ENCODE data around the gene VAV2. TPM values are rescaled to one million over a fixed set of nuclear protein-coding genes. Genes with fewer than 3 reads are reported as not detected.

Gene VAV2
- total RNA-seq, 2 experiments from 2014 or later, result 11.0 to 27.8 TPM

GRCh38 chr9:133929599-133929998 lies 62.5 kb downstream of the VAV2 start:
- Histone ChIP-seq H3K36me3 (ENCODE audit: insufficient read depth, low read length) (no peaks in the 10 kb centered on the region), H3K9me2 (ENCODE audit: insufficient read depth, low read length) (no peaks in the 10 kb centered on the region), H3K4me2 (ENCODE audit: low read length) (no peak overlapping the region), H4K20me1 (ENCODE audit: insufficient read depth, low read length) (no peaks in the 10 kb centered on the region; the same call in 1 of the 2 replicates), H3K4me1 (ENCODE audit: insufficient read depth, low read length, poor library complexity, severe bottlenecking) (no peaks in the 10 kb centered on the region), H3K4me3 (ENCODE audit: low read depth, low read length, poor library complexity, severe bottlenecking) (no peak overlapping the region), H2AFZ (ENCODE audit: low read length) (no peak overlapping the region), H3K27ac (ENCODE audit: low read depth, low read length, poor library complexity, severe bottlenecking) (no peak overlapping the region), H3K79me2 (ENCODE audit: insufficient read depth, low read depth, low read length) (no peaks in the 10 kb centered on the region), H3K9me3 (ENCODE audit: low read length) (no peaks in the 10 kb centered on the region)
- ChIA-PET CTCF (ENCODE audit: unreplicated experiment) (no interaction called here), POLR2A (no interaction called here)
- intact Hi-C loops (cut with micrococcal nuclease; ENCODE audit: unreplicated experiment), result no loop called here
- no peak for TF ChIP-seq CTCF (conservative IDR thresholded peaks at IDR 0.05; ENCODE audit: low read length)
- TF ChIP-seq EZH2phosphoT487 (IDR thresholded peaks at IDR 0.05; ENCODE audit: borderline replicate concordance, low read depth, low read length), result no peak
- BruUV-seq (replicated peaks), result no TSS peak
- DNase-seq (ENCODE audit: low spot score), result no peak

- H3K79me2 ChIP-seq (ENCODE audit: insufficient read depth, low read depth, low read length), result no peaks in the 10 kb centered on the region
Measured at GRCh38 chr9:133928248-133928764, 63.8 kb downstream of the VAV2 start.

More at GRCh38 chr9:133928248-133928764, 63.8 kb downstream of the VAV2 start:
- ChIA-PET CTCF (ENCODE audit: unreplicated experiment) (no interaction called here), POLR2A (no interaction called here)
- intact Hi-C loops (cut with micrococcal nuclease; ENCODE audit: unreplicated experiment), result no loop called here
- no TSS peak for BruUV-seq (replicated peaks)
- H2AFZ ChIP-seq (ENCODE audit: low read length), result no peak overlapping the region
- no peaks in the 10 kb centered on the region for H3K36me3 ChIP-seq (ENCODE audit: insufficient read depth, low read length)
- no peak overlapping the region for H3K27ac ChIP-seq (ENCODE audit: low read depth, low read length, poor library complexity, severe bottlenecking)
- H3K4me3 ChIP-seq (ENCODE audit: low read depth, low read length, poor library complexity, severe bottlenecking), result no peak overlapping the region
- H4K20me1 ChIP-seq (ENCODE audit: insufficient read depth, low read length), result no peaks in the 10 kb centered on the region; the same call in 1 of the 2 replicates
- TF ChIP-seq EZH2phosphoT487 (IDR thresholded peaks at IDR 0.05; ENCODE audit: borderline replicate concordance, low read depth, low read length) (no peak), CTCF (conservative IDR thresholded peaks at IDR 0.05; ENCODE audit: low read length) (no peak)
- no peaks in the 10 kb centered on the region for H3K4me1 ChIP-seq (ENCODE audit: insufficient read depth, low read length, poor library complexity, severe bottlenecking)
- H3K4me2 ChIP-seq (ENCODE audit: low read length), result no peak overlapping the region
- H3K9me3 ChIP-seq (ENCODE audit: low read length), result no peaks in the 10 kb centered on the region
- DNase-seq (ENCODE audit: low spot score), result no peak
- H3K9me2 ChIP-seq (ENCODE audit: insufficient read depth, low read length), result no peaks in the 10 kb centered on the region
